Astrocyte (in vitro differentiated cells and primary cell): ENCODE data around the gene OVCH1.

Source experiments
- EZH2 ChIP-seq: IDR thresholded peaks from 2 replicates; pipeline ENCODE4 v1.6.1; 2012; ENCODE audit warnings: mild to moderate bottlenecking, low read length, inconsistent platforms; ENCODE audit not compliant: insufficient read depth
- TF ChIP-seq, protein P1 (sequence below): IDR thresholded peaks from 2 replicates; pipeline ENCODE4 v1.5.1; 2011; ENCODE audit warnings: low read depth, mild to moderate bottlenecking, inconsistent platforms, low read length, moderate library complexity; ENCODE audit not compliant: insufficient read depth

DNA sequence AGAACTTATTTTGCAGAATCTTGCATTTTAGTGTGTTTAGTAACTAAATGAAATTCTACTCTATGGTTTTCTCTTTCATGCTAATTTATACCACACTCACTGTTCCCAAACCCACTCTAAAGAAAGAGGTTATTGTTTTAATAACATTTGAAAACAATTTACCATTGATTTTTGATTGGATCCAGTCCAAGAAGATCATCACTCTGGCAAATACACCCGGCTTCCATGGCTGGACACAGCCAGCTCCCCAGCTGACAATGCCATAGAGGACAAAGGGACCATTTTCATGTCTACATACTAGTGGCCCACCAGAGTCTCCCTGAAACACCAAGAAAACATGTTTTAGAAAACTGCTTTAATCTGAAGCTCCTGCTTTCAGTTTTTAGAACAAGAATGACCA is 42.4 kb downstream of the OVCH1 start:
- TF ChIP-seq, protein P1, sequence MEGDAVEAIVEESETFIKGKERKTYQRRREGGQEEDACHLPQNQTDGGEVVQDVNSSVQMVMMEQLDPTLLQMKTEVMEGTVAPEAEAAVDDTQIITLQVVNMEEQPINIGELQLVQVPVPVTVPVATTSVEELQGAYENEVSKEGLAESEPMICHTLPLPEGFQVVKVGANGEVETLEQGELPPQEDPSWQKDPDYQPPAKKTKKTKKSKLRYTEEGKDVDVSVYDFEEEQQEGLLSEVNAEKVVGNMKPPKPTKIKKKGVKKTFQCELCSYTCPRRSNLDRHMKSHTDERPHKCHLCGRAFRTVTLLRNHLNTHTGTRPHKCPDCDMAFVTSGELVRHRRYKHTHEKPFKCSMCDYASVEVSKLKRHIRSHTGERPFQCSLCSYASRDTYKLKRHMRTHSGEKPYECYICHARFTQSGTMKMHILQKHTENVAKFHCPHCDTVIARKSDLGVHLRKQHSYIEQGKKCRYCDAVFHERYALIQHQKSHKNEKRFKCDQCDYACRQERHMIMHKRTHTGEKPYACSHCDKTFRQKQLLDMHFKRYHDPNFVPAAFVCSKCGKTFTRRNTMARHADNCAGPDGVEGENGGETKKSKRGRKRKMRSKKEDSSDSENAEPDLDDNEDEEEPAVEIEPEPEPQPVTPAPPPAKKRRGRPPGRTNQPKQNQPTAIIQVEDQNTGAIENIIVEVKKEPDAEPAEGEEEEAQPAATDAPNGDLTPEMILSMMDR: no peak
- no peak for TF ChIP-seq EZH2
